Fibroblast of skin of scalp (primary cell): ENCODE results near the gene RSPH10B.
"Not testable (repeated sequence)": the region's sequence is repeated elsewhere in the genome, so short reads cannot be mapped to it uniquely, and the experiment has no call there.

ENCODE experiments used
- DNase-seq: peaks from one replicate; pipeline ENCODE4 v3.0.0-alpha.2; 2013

Gene RSPH10B

GRCh38 chr7:5926263-5926870, 44.1 kb downstream of the RSPH10B start:
- not testable (repeated sequence) for DNase-seq

GRCh38 chr7:5924630-5925029, 45.9 kb downstream of the RSPH10B start:
- DNase-seq = not testable (repeated sequence)

GRCh38 chr7:5924180-5924579, 46.3 kb downstream of the RSPH10B start:
- not testable (repeated sequence) for DNase-seq

GRCh38 chr7:5916529-5916928, 54.0 kb downstream of the RSPH10B start:
- DNase-seq = not testable (repeated sequence)

GRCh38 chr7:5908835-5909234, 61.7 kb downstream of the RSPH10B start:
- DNase-seq = not testable (repeated sequence)

- DNase-seq = not testable (repeated sequence)
Observed at GRCh38 chr7:5904726-5905125, 65.8 kb downstream of the RSPH10B start.

GRCh38 chr7:5903002-5903401, 67.5 kb downstream of the RSPH10B start:
- DNase-seq = not testable (repeated sequence)

GRCh38 chr7:5898480-5899224, 71.8 kb downstream of the RSPH10B start, which contains the start of gene CCZ1:
Gene CCZ1 (plus strand): TSS chr7:5898733. CDS start chr7:5898800, 67 bp downstream.
- peak; percentile 74 for DNase-seq

GRCh38 chr7:5897369-5897919, 73.0 kb downstream of the RSPH10B start:
- DNase-seq = not testable (repeated sequence)

GRCh38 chr7:5892498-5892897, 78.0 kb downstream of the RSPH10B start:
- DNase-seq = no peak

GRCh38 chr7:5890244-5890643, 80.2 kb downstream of the RSPH10B start:
- not testable (repeated sequence) for DNase-seq

GRCh38 chr7:5888021-5888420, 82.5 kb downstream of the RSPH10B start:
- DNase-seq = not testable (repeated sequence)

GRCh38 chr7:5884431-5884830, 86.1 kb downstream of the RSPH10B start:
- DNase-seq = not testable (repeated sequence)

- not testable (repeated sequence) for DNase-seq
Observed at GRCh38 chr7:5880106-5880505, 90.4 kb downstream of the RSPH10B start.

- not testable (repeated sequence) for DNase-seq
Observed at GRCh38 chr7:5879591-5879990, 90.9 kb downstream of the RSPH10B start.
